Panc1 (cell line): ENCODE measurements around the gene FGGY.
"Not testable (repeated sequence)": the region's sequence is repeated elsewhere in the genome, so short reads cannot be mapped to it uniquely, and the experiment has no call there.

ENCODE experiments used
- POLR2AphosphoS5 ChIP-seq: IDR thresholded peaks from 2 replicates; pipeline ENCODE4 v1.6.1; 2012; ENCODE audit warnings: mild to moderate bottlenecking, low read depth, low read length, moderate library complexity
- SIN3A ChIP-seq: IDR thresholded peaks from 2 replicates; pipeline ENCODE4 v1.6.1; 2012; ENCODE audit warnings: low read depth, mild to moderate bottlenecking, low read length, moderate library complexity, borderline replicate concordance; ENCODE audit not compliant: insufficient read depth
- TCF7L2 ChIP-seq: IDR thresholded peaks from 2 replicates; pipeline ENCODE4 v1.6.1; 2011; ENCODE audit warnings: mild to moderate bottlenecking, low read depth, low read length, inconsistent platforms
- TF ChIP-seq, protein P1 (sequence below): fragments of 450-650 bp; IDR thresholded peaks from 2 replicates; pipeline ENCODE4 v1.5.1; 2017; ENCODE audit warnings: mild to moderate bottlenecking
- TF ChIP-seq, protein P2 (sequence below), 2 experiments: IDR thresholded peaks; 2 replicates each; pipeline ENCODE4 v1.6.1; 2011 to 2012; ENCODE audit warnings: low read depth in 2 of 2, control low read depth in 1 of 2, low read length in 1 of 2, mild to moderate bottlenecking in 1 of 2, moderate library complexity in 1 of 2; ENCODE audit not compliant: insufficient read depth in 1 of 2

DNA sequence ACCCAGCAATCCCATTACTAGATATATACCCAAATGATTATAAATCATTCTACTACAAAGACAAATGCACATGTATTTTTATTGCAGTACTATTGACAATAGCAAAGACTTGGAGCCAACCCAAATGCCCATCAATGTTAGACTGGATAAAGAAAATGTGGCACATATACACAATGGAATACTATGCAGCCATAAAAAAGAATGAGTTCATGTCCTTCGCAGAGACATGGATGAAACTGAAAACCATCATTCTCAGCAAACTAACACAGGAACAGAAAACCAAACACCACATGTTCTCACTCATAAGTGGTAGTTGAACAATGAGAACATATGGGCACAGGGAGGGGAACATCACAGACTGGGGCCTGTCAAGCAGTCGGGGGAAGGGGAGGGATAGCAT lies 414.0 kb downstream of the FGGY start:
- TF ChIP-seq, protein P1, sequence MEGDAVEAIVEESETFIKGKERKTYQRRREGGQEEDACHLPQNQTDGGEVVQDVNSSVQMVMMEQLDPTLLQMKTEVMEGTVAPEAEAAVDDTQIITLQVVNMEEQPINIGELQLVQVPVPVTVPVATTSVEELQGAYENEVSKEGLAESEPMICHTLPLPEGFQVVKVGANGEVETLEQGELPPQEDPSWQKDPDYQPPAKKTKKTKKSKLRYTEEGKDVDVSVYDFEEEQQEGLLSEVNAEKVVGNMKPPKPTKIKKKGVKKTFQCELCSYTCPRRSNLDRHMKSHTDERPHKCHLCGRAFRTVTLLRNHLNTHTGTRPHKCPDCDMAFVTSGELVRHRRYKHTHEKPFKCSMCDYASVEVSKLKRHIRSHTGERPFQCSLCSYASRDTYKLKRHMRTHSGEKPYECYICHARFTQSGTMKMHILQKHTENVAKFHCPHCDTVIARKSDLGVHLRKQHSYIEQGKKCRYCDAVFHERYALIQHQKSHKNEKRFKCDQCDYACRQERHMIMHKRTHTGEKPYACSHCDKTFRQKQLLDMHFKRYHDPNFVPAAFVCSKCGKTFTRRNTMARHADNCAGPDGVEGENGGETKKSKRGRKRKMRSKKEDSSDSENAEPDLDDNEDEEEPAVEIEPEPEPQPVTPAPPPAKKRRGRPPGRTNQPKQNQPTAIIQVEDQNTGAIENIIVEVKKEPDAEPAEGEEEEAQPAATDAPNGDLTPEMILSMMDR: not testable (repeated sequence)
- TF ChIP-seq POLR2AphosphoS5, TCF7L2, SIN3A: not testable (repeated sequence)
- TF ChIP-seq, protein P2, sequence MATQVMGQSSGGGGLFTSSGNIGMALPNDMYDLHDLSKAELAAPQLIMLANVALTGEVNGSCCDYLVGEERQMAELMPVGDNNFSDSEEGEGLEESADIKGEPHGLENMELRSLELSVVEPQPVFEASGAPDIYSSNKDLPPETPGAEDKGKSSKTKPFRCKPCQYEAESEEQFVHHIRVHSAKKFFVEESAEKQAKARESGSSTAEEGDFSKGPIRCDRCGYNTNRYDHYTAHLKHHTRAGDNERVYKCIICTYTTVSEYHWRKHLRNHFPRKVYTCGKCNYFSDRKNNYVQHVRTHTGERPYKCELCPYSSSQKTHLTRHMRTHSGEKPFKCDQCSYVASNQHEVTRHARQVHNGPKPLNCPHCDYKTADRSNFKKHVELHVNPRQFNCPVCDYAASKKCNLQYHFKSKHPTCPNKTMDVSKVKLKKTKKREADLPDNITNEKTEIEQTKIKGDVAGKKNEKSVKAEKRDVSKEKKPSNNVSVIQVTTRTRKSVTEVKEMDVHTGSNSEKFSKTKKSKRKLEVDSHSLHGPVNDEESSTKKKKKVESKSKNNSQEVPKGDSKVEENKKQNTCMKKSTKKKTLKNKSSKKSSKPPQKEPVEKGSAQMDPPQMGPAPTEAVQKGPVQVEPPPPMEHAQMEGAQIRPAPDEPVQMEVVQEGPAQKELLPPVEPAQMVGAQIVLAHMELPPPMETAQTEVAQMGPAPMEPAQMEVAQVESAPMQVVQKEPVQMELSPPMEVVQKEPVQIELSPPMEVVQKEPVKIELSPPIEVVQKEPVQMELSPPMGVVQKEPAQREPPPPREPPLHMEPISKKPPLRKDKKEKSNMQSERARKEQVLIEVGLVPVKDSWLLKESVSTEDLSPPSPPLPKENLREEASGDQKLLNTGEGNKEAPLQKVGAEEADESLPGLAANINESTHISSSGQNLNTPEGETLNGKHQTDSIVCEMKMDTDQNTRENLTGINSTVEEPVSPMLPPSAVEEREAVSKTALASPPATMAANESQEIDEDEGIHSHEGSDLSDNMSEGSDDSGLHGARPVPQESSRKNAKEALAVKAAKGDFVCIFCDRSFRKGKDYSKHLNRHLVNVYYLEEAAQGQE (IDR thresholded peaks at IDR 0.05; ENCODE audit: insufficient read depth in 1 of 2, low read depth in 2 of 2, low read length in 1 of 2): not testable (repeated sequence)
